HepG2 (cell line): ENCODE data around the gene LSR. TPM values are rescaled to one million over a fixed set of nuclear protein-coding genes. Genes with fewer than 3 reads are reported as not detected.

ENCODE experiments used
- CHCHD3 ChIP-seq: sonication (generic); formaldehyde crosslinking; IDR thresholded peaks from 2 replicates; pipeline ENCODE4 v1.8.0; 2022; ENCODE audit warnings: mild to moderate bottlenecking, missing genetic modification reagents, moderate library complexity
- CHD2 ChIP-seq: IDR thresholded peaks from 2 replicates; pipeline ENCODE4 v1.6.1; 2011; ENCODE audit warnings: low read depth, low read length, improper control_type of control experiment
- DR1 ChIP-seq: sonication (generic); formaldehyde crosslinking; IDR thresholded peaks from 2 replicates; pipeline ENCODE4 v1.8.0; 2021; ENCODE audit warnings: mild to moderate bottlenecking, missing genetic modification reagents, inconsistent platforms
- ELF3 ChIP-seq: IDR thresholded peaks from 2 replicates; pipeline ENCODE4 v1.6.1; 2016; ENCODE audit warnings: missing genetic modification reagents, missing compliant biosample characterization
- FOXP1 ChIP-seq, 2 experiments: fragments of 450-650 bp in 1 of 2; IDR thresholded peaks; 2 replicates each; pipeline ENCODE4 v1.6.1; 2017 to 2018; ENCODE audit warnings: antibody characterized with exemption in 1 of 2
- GMEB1 ChIP-seq: sonication (generic); formaldehyde crosslinking; IDR thresholded peaks from 2 replicates; pipeline ENCODE4 v1.5.1; 2020; ENCODE audit warnings: missing genetic modification reagents, mild to moderate bottlenecking, borderline replicate concordance
- HNF4A ChIP-seq: sonication (generic); formaldehyde crosslinking; IDR thresholded peaks from 2 replicates; pipeline ENCODE4 v1.4.0; 2020; ENCODE audit warnings: missing genetic modification reagents
- MAZ ChIP-seq, 2 experiments: sonication (generic) in 1 of 2; formaldehyde crosslinking in 1 of 2; IDR thresholded peaks; 2 replicates each; pipeline versions ENCODE4 v1.5.0 to v1.6.1; 2012 to 2020; ENCODE audit warnings: low read depth in 2 of 2, mild to moderate bottlenecking in 2 of 2, borderline replicate concordance in 1 of 2, improper control_type of control experiment in 1 of 2, low read length in 1 of 2, missing genetic modification reagents in 1 of 2, moderate library complexity in 1 of 2
- MIER3 ChIP-seq: IDR thresholded peaks from 2 replicates; pipeline ENCODE4 v1.6.1; 2016; ENCODE audit warnings: missing compliant biosample characterization, borderline replicate concordance
- NBN ChIP-seq: fragments of 450-650 bp; conservative IDR thresholded peaks from 2 replicates; pipeline ENCODE4 v1.6.1; 2017
- NR2C2 ChIP-seq: sonication (generic); formaldehyde crosslinking; IDR thresholded peaks from 2 replicates; pipeline ENCODE4 v1.4.0; 2020; ENCODE audit warnings: missing genetic modification reagents, mild to moderate bottlenecking, moderate library complexity, borderline replicate concordance
- NRL ChIP-seq: sonication (generic); formaldehyde crosslinking; IDR thresholded peaks from 2 replicates; pipeline ENCODE4 v1.5.0; 2020; ENCODE audit warnings: missing genetic modification reagents, mild to moderate bottlenecking, moderate library complexity, borderline replicate concordance
- RCOR2 ChIP-seq: IDR thresholded peaks from 2 replicates; pipeline ENCODE4 v1.6.1; 2016; ENCODE audit warnings: missing biosample characterization, missing genetic modification reagents
- REPIN1 ChIP-seq: sonication (generic); formaldehyde crosslinking; IDR thresholded peaks from 2 replicates; pipeline ENCODE4 v1.8.0; 2022; ENCODE audit warnings: missing genetic modification reagents, low read depth, mild to moderate bottlenecking, borderline replicate concordance
- SCMH1 ChIP-seq: sonication (generic); formaldehyde crosslinking; IDR thresholded peaks from 2 replicates; pipeline ENCODE4 v1.9.0; 2021; ENCODE audit warnings: missing genetic modification reagents, mild to moderate bottlenecking, borderline replicate concordance
- SOX6 ChIP-seq, 2 experiments: fragments of 450-650 bp in 1 of 2; sonication (generic) in 1 of 2; formaldehyde crosslinking in 1 of 2; IDR thresholded peaks; 2 replicates each; pipeline versions ENCODE4 v1.4.0 to v1.6.1; 2017 to 2020; ENCODE audit warnings: antibody characterized with exemption in 1 of 2, mild to moderate bottlenecking in 1 of 2, missing genetic modification reagents in 1 of 2
- TEF ChIP-seq: sonication (generic); formaldehyde crosslinking; IDR thresholded peaks from 2 replicates; pipeline ENCODE4 v1.5.0; 2020; ENCODE audit warnings: missing genetic modification reagents
- ZFP37 ChIP-seq: sonication (generic); formaldehyde crosslinking; IDR thresholded peaks from 2 replicates; pipeline ENCODE4 v1.4.0; 2020; ENCODE audit warnings: missing genetic modification reagents, borderline replicate concordance
- ZNF256 ChIP-seq: sonication (generic); formaldehyde crosslinking; conservative IDR thresholded peaks from 2 replicates; pipeline ENCODE4 v1.4.0; 2020; ENCODE audit warnings: missing genetic modification reagents
- ZNF331 ChIP-seq: sonication (generic); formaldehyde crosslinking; IDR thresholded peaks from 2 replicates; pipeline ENCODE4 v1.4.0; 2020; ENCODE audit warnings: missing genetic modification reagents
- ZNF564 ChIP-seq: sonication (generic); formaldehyde crosslinking; IDR thresholded peaks from 2 replicates; pipeline ENCODE4 v1.8.1; 2023; ENCODE audit warnings: mild to moderate bottlenecking, missing genetic modification reagents
- ZNF619 ChIP-seq: sonication (generic); formaldehyde crosslinking; IDR thresholded peaks from 2 replicates; pipeline ENCODE4 v1.4.0; 2020; ENCODE audit warnings: mild to moderate bottlenecking, missing genetic modification reagents
- ZNF747 ChIP-seq: sonication (generic); formaldehyde crosslinking; IDR thresholded peaks from 2 replicates; pipeline ENCODE4 v1.8.1; 2023; ENCODE audit warnings: missing genetic modification reagents, mild to moderate bottlenecking, borderline replicate concordance
- ZNF772 ChIP-seq: sonication (generic); formaldehyde crosslinking; IDR thresholded peaks from 2 replicates; pipeline ENCODE4 v1.5.0; 2020; ENCODE audit warnings: mild to moderate bottlenecking, missing genetic modification reagents
- ZUFSP ChIP-seq: sonication (generic); formaldehyde crosslinking; IDR thresholded peaks from 2 replicates; pipeline ENCODE4 v1.9.0; 2021; ENCODE audit warnings: missing genetic modification reagents, mild to moderate bottlenecking, borderline replicate concordance
- polyA plus RNA-seq, 8 experiments: library from polyadenylated mRNA; depleted of rRNA in 3 of 8; stranded (reverse) in 7 of 8; unstranded in 1 of 8; fragments of >200 nt; fragmentation: Illumina TruSeq in 4 of 8; extraction: Trizol in 4 of 8; gene quantifications; 2 replicates each; pipeline versions ENCODE4 v1.2.1 to v1.2.3, GENCODE V29; 2011 to 2016; ENCODE audit warnings: low read depth in 4 of 8, missing spikeins in 1 of 8, mixed read lengths in 1 of 8; ENCODE audit not compliant: insufficient read depth in 1 of 8
- total RNA-seq, 5 experiments: library from RNA; depleted of rRNA; stranded (reverse); fragments of >200 nt; fragmentation: Illumina TruSeq; extraction: Trizol; gene quantifications; 2 replicates each; pipeline ENCODE4 v1.2.3, GENCODE V29; 2016; ENCODE audit warnings: low read depth in 1 of 5

LSR gene
- total and polyA plus RNA-seq, 2 of the 13 experiments (the other 11 are each of a cell fraction or from before 2014, with no cell fraction given), result 29.2 to 79.2 TPM

GRCh38 chr19:35253316-35254286 lies 4.8 kb downstream of the LSR start (continued):
- no peak for TF ChIP-seq ZNF256
- TF ChIP-seq DR1, result no peak
- TF ChIP-seq RCOR2, result peak; percentile 61; the same call in 1 of the 2 replicates
- no peak for TF ChIP-seq CHCHD3
- TF ChIP-seq ZNF772 (CRISPR knock-in tag), result 0 out of 2 replicates have a peak, but pooled peaks have one; percentile 59
- no peak for TF ChIP-seq SCMH1
- TF ChIP-seq ZNF564 (CRISPR knock-in tag), result 0 out of 2 replicates have a peak, but pooled peaks have one; percentile 33
- TF ChIP-seq NBN, result no peak
- no peak for TF ChIP-seq ZNF619
- no peak for TF ChIP-seq FOXP1 (IDR thresholded peaks at IDR 0.05)
- TF ChIP-seq FOXP1 (CRISPR knock-in tag; IDR thresholded peaks at IDR 0.05), result peak; percentile 91
- TF ChIP-seq ZNF331 (CRISPR knock-in tag), result peak; percentile 30; the same call in 1 of the 2 replicates
- peak; percentile 14; the same call in 1 of the 2 replicates for TF ChIP-seq HNF4A (CRISPR knock-in tag)
- TF ChIP-seq MAZ (IDR thresholded peaks at IDR 0.05; ENCODE audit: borderline replicate concordance, low read depth, low read length), result no peak
- 0 out of 2 replicates have a peak, but pooled peaks have one; percentile 23 for TF ChIP-seq MAZ (CRISPR knock-in tag; IDR thresholded peaks at IDR 0.05; ENCODE audit: low read depth)
- no peak for TF ChIP-seq CHD2
- TF ChIP-seq NR2C2 (CRISPR knock-in tag), result no peak; the same call in 1 of the 2 replicates
- TF ChIP-seq GMEB1 (CRISPR knock-in tag), result peak; percentile 59; the same call in 1 of the 2 replicates
- no peak for TF ChIP-seq TEF (CRISPR knock-in tag)
- 0 out of 2 replicates have a peak, but pooled peaks have one; percentile 36 for TF ChIP-seq MIER3 (CRISPR knock-in tag)
- no peak for TF ChIP-seq ZUFSP (CRISPR knock-in tag)
- no peak for TF ChIP-seq ZFP37 (CRISPR knock-in tag)
- no peak for TF ChIP-seq NRL (CRISPR knock-in tag)
- no peak for TF ChIP-seq SOX6 (IDR thresholded peaks at IDR 0.05)
- peak; percentile 85 for TF ChIP-seq SOX6 (CRISPR knock-in tag; IDR thresholded peaks at IDR 0.05)
- TF ChIP-seq ELF3 (CRISPR knock-in tag), result peak; percentile 90
- 0 out of 2 replicates have a peak, but pooled peaks have one; percentile 31 for TF ChIP-seq REPIN1 (CRISPR knock-in tag)
- 0 out of 2 replicates have a peak, but pooled peaks have one; percentile 33 for TF ChIP-seq ZNF747 (CRISPR knock-in tag)
